Activated effector memory CD4-positive, alpha-beta T cell treated with anti-CD3 and anti-CD28 coated beads, Interleukin-2, amount 50 U/mL, for 16 hours (primary cell): ENCODE data around the gene ASIC4.

ENCODE experiments used
- DNase-seq: peaks from one replicate; pipeline ENCODE4 v3.0.0-alpha.2; 2020

The ASIC4 gene

GRCh38 chr2:219516888-219517287 lies 2.6 kb downstream of the ASIC4 start:
- no peak for DNase-seq

GRCh38 chr2:219517954-219518778 lies 3.9 kb downstream of the ASIC4 start:
- DNase-seq: no peak

GRCh38 chr2:219519526-219519916 lies 5.2 kb downstream of the ASIC4 start:
- DNase-seq: no peak

DNA sequence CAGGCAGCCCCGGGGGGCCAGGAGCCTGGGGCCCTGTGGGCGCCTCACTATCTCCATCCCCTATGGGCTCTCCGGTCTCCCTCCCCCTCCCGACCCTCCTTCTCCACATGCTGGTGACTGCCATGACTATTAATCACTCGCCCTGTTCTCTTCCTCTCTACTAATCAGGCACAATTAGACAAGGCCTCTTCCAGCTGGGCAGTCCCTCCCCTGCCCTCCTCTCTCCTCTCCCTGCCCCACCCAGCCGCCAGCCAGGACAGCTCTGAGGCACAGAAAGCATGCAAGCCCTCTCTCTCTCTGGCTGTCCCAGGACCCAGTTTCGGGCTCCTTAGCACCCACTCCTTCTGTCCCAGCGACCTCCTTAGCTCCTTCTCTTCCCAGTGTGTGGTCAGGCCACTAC lies 5.8 kb downstream of the ASIC4 start:
- no peak for DNase-seq

DNA sequence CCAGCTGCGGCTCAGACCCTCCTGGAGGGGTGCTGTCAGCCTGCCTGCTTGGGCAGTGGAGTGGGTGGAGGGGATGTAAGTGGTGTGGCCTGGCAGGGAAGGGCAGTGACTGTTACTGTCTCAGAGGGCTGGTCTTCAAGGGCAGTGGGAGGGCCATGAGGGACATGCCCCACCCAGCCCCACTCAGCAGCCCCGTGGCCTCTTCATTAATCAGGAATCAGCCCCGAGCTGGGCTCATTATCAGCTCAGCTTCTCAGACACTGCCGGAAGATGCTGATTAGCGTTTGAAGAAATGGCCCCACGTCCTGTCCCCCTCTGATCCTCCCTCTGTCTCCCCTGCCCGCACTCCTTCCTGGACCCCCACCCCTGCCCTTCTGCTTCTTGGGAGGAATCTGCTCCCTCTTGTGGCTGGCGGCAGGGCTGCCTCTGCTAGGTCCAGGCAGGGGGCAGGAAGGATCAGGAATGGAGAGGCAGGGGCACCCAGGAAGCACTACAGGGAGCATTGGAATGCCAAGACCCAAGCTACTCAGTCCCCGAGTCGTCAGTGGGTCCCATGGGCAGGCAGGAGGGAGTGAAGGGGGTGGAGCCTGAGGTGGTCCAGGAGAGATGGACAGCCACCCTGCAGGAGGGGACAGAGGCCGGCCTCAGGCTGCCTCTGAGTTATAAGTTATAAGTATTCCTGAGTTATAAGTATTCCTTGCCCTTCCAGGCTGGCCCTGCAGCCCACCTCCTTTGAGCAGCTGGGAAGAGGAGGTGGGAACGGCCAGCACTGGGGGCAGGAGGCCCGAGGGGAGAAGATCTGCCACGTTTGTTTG lies 7.0 kb downstream of the ASIC4 start:
- no peak for DNase-seq

- no peak for DNase-seq
Measured at GRCh38 chr2:219522111-219523030, 8.1 kb downstream of the ASIC4 start.

DNA sequence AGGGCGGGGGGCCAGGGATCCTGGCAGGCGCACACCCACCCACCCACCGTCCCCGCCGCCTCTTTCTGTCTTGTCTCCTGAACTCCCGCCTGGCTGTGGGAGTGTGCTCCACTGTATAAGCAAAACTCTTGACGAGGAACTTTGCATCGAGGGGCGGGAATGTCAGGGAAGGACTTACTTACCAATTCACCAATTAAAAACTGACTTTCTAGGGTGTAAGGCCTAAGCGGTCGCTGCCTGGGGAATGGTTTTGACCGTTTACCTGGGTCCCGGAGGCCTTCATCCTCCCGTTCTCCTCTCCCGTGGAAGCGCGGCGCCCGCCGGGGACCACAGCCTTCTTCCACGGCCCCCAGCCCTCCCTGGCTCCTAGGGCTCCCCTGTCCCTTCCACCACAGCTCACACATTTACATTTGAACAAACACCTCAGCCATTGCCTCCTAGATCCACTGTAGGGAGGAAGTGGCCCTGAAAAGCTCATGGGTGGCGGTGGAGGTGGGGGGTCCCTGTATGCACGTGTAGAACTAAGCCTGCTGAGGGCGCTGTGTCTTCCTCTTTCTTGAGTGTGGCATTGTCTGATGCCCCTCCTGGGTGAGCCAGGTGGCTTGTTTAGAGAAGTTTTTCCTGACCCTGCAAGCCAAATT lies 8.9 kb downstream of the ASIC4 start:
- DNase-seq: no peak

DNA sequence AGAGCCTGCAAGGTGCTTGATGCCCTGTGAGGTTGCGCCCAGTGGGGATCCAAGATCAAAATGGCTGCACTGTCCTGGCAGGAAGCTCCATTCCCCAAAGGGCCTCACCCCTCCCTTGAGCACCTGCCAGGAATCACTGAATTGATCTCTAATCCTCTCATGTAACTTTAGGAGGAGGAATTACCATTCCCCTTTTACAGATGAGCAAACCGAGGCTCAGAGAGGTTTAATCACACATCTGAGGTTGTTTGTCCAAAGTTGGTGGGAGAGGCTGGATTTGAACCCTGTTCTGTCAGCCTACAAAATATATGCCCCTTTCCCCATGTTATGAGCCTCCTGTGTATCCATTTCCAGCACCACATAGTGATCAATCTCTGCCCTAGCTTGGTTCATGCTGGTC lies 10.5 kb downstream of the ASIC4 start:
- DNase-seq: no peak

DNA sequence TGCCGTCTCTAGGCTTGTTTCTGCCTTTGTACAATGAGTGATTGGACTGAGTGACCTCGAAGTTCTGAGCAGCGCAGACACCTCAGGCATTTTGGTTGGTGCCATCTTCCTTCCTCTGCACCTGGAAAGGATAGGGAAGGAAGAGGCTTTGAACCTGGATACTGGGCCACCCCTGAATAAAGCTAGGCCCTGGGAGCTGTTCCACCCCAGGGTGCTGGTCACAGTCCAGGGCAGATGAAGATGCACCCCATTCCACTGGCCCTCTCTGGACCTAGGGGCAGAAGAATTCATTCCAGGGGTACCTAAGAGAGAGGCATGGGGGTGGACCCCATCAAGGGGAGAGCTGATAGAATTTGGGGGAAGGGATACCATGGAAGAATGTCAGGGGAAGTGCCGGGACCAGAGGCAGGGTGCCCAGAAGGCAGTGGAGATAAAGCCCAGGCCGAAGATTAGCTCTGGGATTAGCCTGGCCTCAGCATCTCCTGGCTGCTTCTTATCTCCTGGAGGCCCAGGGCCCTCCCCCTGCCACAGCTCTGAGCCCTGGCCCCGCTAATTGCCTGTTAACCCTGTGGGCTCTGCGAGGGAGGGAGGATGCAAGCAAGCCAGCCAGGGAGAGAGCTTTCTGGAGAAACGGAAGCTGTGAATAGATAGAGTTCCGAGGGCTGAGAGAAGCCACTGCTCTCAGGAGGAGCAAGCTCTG lies 11.4 kb downstream of the ASIC4 start:
- DNase-seq: no peak

GRCh38 chr2:219526320-219527075 lies 12.2 kb downstream of the ASIC4 start:
- no peak for DNase-seq

GRCh38 chr2:219527076-219527394 lies 12.8 kb downstream of the ASIC4 start:
- DNase-seq: no peak

DNA sequence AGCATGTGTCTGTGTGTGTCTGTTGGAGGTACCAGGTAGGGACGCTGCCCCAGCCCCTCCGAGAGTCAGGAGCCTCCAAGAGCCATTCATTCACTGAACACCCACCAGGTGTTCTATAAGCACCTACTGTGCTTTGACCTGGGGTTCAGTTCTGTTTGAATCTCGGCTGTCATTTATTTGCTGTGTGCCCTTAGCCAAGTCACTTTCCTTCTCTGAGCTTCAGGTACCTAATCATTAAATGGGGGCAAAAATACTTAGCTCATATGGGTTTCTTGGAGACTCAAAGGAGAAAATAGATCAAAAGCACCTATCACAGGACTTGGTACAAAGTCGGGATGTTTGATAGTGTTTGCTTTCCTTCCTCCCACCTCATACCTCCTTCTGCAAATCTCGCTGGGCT lies 13.2 kb downstream of the ASIC4 start:
- no peak for DNase-seq

DNA sequence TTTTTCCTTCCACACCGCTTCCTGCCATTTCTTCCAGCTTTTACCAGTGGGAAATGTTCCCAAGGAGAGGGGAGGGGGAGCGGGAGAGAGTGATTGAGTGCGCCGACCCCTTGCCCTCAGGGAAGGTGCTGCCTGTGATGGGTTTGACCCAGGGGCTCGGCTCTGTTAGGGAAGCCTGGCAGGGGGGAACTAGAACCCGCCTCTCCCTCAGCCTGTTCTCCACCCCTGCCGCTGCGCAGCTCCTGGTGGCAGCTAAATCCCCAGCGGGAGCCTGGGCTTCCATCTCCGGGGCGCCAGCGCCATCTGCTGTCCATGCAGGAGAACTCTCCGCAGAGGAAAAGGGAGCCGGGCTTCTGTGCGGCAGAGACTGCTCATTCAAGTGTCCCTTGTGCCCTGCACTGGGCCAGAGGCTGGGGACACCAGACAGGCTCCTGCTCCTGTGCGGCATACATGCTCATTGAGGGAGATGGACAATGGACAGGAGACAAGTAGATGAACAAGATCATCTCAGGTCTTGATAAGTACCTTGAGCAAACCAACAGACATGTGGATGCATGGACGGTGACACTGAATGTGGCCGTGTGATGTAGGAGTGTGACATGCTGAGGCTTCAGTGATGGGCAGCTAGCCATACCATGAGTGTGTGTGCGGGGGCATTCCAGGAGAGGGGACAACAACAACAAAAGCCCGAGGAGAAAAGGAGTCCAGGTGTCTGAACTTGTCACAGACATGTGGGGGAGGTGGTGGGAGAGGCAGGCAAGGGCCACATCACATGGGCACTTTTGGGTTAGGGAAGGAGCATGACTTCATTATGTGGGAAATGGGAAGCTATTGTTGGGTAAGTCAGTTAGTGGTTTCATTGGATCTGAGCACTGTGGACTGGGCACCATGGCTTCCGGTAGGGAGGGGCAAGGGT lies 16.0 kb downstream of the ASIC4 start:
- DNase-seq: peak; percentile 93

DNA sequence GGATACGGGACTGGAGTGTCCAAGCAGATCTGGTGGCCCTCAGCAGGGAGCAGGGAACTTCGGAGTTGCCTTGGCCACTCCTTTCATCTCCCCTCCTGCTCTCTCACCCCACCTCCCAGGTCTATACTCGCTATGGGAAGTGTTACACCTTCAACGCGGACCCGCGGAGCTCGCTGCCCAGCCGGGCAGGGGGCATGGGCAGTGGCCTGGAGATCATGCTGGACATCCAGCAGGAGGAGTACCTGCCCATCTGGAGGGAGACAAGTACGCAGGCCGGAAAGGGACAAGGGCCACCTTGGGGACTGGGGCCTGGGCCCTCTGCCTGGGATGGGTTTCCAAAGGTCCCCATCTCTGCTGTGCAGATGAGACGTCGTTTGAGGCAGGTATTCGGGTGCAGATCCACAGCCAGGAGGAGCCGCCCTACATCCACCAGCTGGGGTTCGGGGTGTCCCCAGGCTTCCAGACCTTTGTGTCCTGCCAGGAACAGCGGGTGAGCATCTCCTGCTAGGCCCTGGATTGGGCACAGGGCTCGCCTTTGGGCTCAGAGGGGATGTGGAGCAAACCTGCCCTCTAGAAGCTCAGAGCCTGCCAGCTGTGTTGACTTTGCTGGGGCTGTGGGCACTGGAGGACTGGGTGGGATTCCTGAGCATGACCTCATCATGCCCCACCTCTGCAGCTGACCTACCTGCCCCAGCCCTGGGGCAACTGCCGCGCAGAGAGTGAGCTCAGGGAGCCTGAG lies 17.5 kb downstream of the ASIC4 start:
- DNase-seq: no peak

DNA sequence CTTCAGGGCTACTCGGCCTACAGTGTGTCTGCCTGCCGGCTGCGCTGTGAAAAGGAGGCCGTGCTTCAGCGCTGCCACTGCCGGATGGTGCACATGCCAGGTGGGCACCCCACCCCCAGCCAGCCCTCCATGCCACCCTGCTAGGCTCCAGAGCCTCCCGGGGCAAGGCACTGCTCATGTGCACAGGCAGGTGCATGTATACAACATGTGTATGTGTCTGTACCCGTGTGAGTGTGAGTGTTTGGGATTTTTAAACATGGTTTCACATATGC lies 18.0 kb downstream of the ASIC4 start:
- no peak for DNase-seq

DNA sequence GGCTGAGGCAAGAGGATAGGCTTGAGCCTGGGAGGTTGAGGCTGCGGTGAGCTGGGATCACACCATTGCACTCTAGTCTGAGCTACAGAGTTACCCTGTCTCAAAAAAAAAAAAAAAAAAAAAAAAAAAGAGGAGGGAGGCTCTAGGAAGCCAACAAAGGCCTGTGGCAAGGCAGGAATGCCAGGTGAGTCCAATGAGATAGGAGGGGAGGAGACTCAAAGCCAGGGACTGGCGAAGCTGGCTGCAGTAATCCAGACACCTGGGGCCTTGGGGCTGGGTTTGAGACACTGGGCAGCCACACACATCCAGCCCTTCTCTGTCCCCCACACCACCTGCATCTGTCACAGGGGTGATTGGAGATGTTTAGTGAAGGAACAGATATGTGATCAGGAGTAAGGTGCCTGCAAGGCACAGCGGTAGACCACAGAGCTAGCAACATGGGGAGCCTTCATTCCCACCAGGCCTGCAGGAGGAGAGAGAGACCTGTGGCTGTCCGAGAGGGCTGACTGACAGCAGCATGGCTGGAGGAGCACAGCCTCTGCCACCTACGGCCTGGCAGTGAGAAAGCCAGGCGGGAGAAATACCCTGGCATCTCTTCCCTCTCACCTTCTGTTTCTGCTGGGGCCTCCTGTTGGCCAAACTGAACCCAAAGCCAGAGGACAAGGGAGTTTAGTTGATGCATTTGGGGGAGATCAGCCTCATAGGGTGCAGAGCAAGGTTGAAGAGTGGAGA lies 19.8 kb downstream of the ASIC4 start:
- DNase-seq: no peak

GRCh38 chr2:219536425-219536824 lies 22.1 kb downstream of the ASIC4 start:
- DNase-seq: no peak

DNA sequence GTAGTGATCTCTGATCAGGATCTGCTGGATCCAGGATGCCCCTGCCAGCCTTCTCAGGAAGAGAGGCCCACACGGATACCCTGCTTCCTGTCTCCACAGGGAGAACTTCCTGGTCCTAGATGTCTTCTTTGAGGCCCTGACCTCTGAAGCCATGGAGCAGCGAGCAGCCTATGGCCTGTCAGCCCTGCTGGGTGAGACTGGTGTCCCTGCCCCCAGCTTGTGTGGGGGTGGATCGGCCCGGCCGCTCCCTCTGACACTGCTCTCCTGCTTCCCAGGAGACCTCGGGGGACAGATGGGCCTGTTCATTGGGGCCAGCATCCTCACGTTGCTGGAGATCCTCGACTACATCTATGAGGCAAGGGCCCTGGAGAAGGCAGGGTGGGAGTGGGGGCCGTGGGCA lies 22.7 kb downstream of the ASIC4 start:
- no peak for DNase-seq
